CD4-positive, alpha-beta T cell (primary cell): Measurements from ENCODE around the gene ATG2B. TPM values are rescaled to one million over a fixed set of nuclear protein-coding genes. Genes with fewer than 3 reads are reported as not detected.

ENCODE experiments used
- ATAC-seq: fragments of 200-7000 bp; cut with Tn5 transposase; one replicate; pipeline ENCODE4 v1.10.0; 2022; ENCODE audit warnings: mild to moderate bottlenecking; ENCODE audit not compliant: poor library complexity
- CTCF ChIA-PET: fragments of 350-600 bp; sonication (Branson Sonifier 250); formaldehyde crosslinking; loops from one replicate; lab custom pipeline; 2021; ENCODE audit warnings: antibody characterized with exemption, inconsistent platforms; lab: Charles Lee
- POLR2A ChIA-PET: fragments of 350-600 bp; sonication (Branson Sonifier 250); formaldehyde crosslinking; loops from one replicate; lab custom pipeline; 2021; ENCODE audit warnings: antibody characterized with exemption, inconsistent platforms; lab: Charles Lee
- DNase-seq, 14 experiments: peaks; one replicate each; pipeline ENCODE4 v3.0.0-alpha.2; 2013 to 2020; ENCODE audit warnings: mixed read lengths in 2 of 14
- H3K27ac ChIP-seq, 2 donors: one replicate each; pipeline versions ENCODE4 v1.5.1 to v1.7.0; 2013; ENCODE audit warnings: low read length in 2 of 2, low read depth in 1 of 2, mild to moderate bottlenecking in 1 of 2
- H3K27me3 ChIP-seq, 2 experiments: 1 replicate in 1 of 2; 2 replicates in 1 of 2; pipeline versions ENCODE4 v1.6.1 to v1.7.0; 2013; ENCODE audit warnings: low read length in 2 of 2, control low read depth in 1 of 2, mild to moderate bottlenecking in 1 of 2, moderate library complexity in 1 of 2; ENCODE audit not compliant: insufficient read depth in 2 of 2, control insufficient read depth in 1 of 2
- H3K36me3 ChIP-seq: one replicate; pipeline ENCODE4 v1.6.1; 2013; ENCODE audit warnings: low read length, control low read depth; ENCODE audit not compliant: insufficient read depth
- H3K4me1 ChIP-seq: one replicate; pipeline ENCODE4 v1.6.1; 2013; ENCODE audit warnings: low read length, control low read depth; ENCODE audit not compliant: insufficient read depth
- H3K4me3 ChIP-seq: one replicate; pipeline ENCODE4 v1.5.1; 2013; ENCODE audit warnings: mild to moderate bottlenecking, low read length, moderate library complexity
- H3K9me3 ChIP-seq, 2 experiments: 1 replicate in 1 of 2; 2 replicates in 1 of 2; pipeline versions ENCODE4 v1.6.1 to v1.7.0; 2013; ENCODE audit warnings: low read length in 2 of 2, mild to moderate bottlenecking in 2 of 2, control low read depth in 1 of 2, moderate library complexity in 1 of 2; ENCODE audit not compliant: control insufficient read depth in 1 of 2, insufficient read depth in 1 of 2
- H3K27ac Mint-ChIP-seq: one replicate; pipeline ENCODE4 v1.8.0; 2020; ENCODE audit warnings: mixed read lengths
- H3K27me3 Mint-ChIP-seq: one replicate; pipeline ENCODE4 v1.8.0; 2021; ENCODE audit warnings: mixed read lengths
- H3K36me3 Mint-ChIP-seq: one replicate; pipeline ENCODE4 v1.8.0; 2021; ENCODE audit warnings: low read depth, mixed read lengths
- H3K4me1 Mint-ChIP-seq: one replicate; pipeline ENCODE4 v1.8.0; 2021; ENCODE audit warnings: low read depth, mixed read lengths
- H3K4me3 Mint-ChIP-seq: one replicate; pipeline ENCODE4 v1.8.0; 2020; ENCODE audit warnings: mild to moderate bottlenecking, mixed read lengths
- H3K9me3 Mint-ChIP-seq: one replicate; pipeline ENCODE4 v1.8.0; 2020; ENCODE audit warnings: mixed read lengths
- CTCF ChIP-seq: fragments of 200-600 bp; IDR thresholded peaks from one replicate; pipeline ENCODE4 v1.8.0; 2022; ENCODE audit warnings: antibody characterized with exemption, mild to moderate bottlenecking
- intact Hi-C, 2 experiments: fragments of 100-400 bp; cut with DNase I in 1 of 2; cut with micrococcal nuclease in 1 of 2; formaldehyde crosslinking; loops; one replicate each; pipeline versions ENCODE4 v1.15.1 to v1.9.0; 2023 to 2025; cut with DNase I, micrococcal nuclease
- total RNA-seq, 174 experiments: library from RNA in 2 of 174; stranded (reverse) in 2 of 174; gene quantifications; one replicate each; pipeline ENCODE4 v1.2.3 and lab custom pipeline; 2021 to 2026

The ATG2B gene
- total RNA-seq, 2 experiments from 2014 or later = 20.1 to 20.2 TPM

- Mint-ChIP-seq H3K27me3 (peaks cover 10% of the 10 kb centered on the region), H3K4me3 (no peak overlapping the region), H3K27ac (no peak overlapping the region), H3K36me3 (no peaks in the 10 kb centered on the region), H3K4me1 (no peaks in the 10 kb centered on the region), H3K9me3 (peaks cover 6% of the 10 kb centered on the region)
- H3K4me3 ChIP-seq = no peak overlapping the region
- no peak overlapping the region for H3K27ac ChIP-seq
- H3K9me3 ChIP-seq = peaks cover 0 to 5% of the 10 kb centered on the region in 2 experiments
- ATAC-seq = no peak
- CTCF ChIA-PET = interaction anchor here (1.6 kb wide), 1 partner anchor 170 kb away, joined by 5 read pairs; no protein-coding TSS in a partner anchor
- no peaks in the 10 kb centered on the region for H3K27me3 ChIP-seq
- TF ChIP-seq CTCF = no peak
- H3K36me3 ChIP-seq = no peaks in the 10 kb centered on the region
- intact Hi-C loops = loop anchor here in 1 of 2 experiments (10.0 kb wide), 1 partner anchor 706 kb away; no protein-coding TSS in a partner anchor
- POLR2A ChIA-PET = no interaction called here
- DNase-seq = no peak
- peaks cover 3% of the 10 kb centered on the region for H3K4me1 ChIP-seq
Observed at GRCh38 chr14:96270565-96271420, 92.3 kb downstream of the ATG2B start.

GRCh38 chr14:96269359-96269710 is 93.8 kb downstream of the ATG2B start:
- peaks cover 0 to 5% of the 10 kb centered on the region in 2 experiments for H3K9me3 ChIP-seq
- Mint-ChIP-seq H3K27me3 (peaks cover 11% of the 10 kb centered on the region), H3K4me1 (no peaks in the 10 kb centered on the region), H3K27ac (no peak overlapping the region), H3K36me3 (no peaks in the 10 kb centered on the region), H3K9me3 (peaks cover 6% of the 10 kb centered on the region), H3K4me3 (no peak overlapping the region)
- no peak for TF ChIP-seq CTCF
- no peak overlapping the region for H3K27ac ChIP-seq
- CTCF ChIA-PET = no interaction called here
- no peak overlapping the region for H3K4me3 ChIP-seq
- no peaks in the 10 kb centered on the region for H3K36me3 ChIP-seq
- DNase-seq (no peak), ATAC-seq (no peak)
- POLR2A ChIA-PET = no interaction called here
- intact Hi-C loops = no loop called here
- no peaks in the 10 kb centered on the region for H3K4me1 ChIP-seq
- H3K27me3 ChIP-seq = no peaks in the 10 kb centered on the region

- Mint-ChIP-seq H3K9me3 (peaks cover 6% of the 10 kb centered on the region), H3K27ac (no peak overlapping the region), H3K27me3 (peaks cover 11% of the 10 kb centered on the region), H3K4me3 (no peak overlapping the region), H3K36me3 (no peaks in the 10 kb centered on the region), H3K4me1 (no peaks in the 10 kb centered on the region)
- no peak for DNase-seq
- Histone ChIP-seq H3K36me3 (no peaks in the 10 kb centered on the region), H3K9me3 (peaks cover 0 to 5% of the 10 kb centered on the region in 2 experiments), H3K4me1 (no peaks in the 10 kb centered on the region), H3K27ac (no peak overlapping the region), H3K4me3 (no peak overlapping the region), H3K27me3 (no peaks in the 10 kb centered on the region)
- TF ChIP-seq CTCF = no peak
- ChIA-PET POLR2A (no interaction called here), CTCF (no interaction called here)
- no peak for ATAC-seq
- intact Hi-C loops = no loop called here
Observed at GRCh38 chr14:96268431-96269358, 94.4 kb downstream of the ATG2B start.
